Measurements from ENCODE around the gene SEMA7A.

Gene SEMA7A

DNA sequence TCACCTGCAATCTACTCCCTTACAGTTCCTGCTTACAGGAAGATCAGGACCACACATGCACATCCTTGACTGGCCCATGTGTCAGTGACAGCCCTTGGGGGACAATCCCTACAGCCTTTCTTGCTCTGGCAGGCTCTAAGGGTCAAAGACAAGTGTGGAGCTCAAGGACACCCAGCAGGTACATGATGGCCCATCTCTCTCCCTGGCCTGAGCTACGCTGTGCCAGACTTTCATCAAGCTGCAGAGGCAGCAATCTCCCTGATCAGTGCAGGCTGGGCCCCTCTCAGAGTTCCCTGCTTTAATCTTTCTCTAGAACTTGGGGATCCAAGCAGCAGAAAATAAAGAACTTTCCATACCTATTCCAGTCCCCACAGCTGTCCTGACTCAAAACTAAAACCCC lies 2.6 kb downstream of the SEMA7A start:
- no peak for TF ChIP-seq CEBPB (IDR thresholded peaks at IDR 0.05)
- no peak for TF ChIP-seq CREB1 (IDR thresholded peaks at IDR 0.05; ENCODE audit: low read depth)

- TF ChIP-seq USF1 (IDR thresholded peaks at IDR 0.05) (no peak), RAD21 (IDR thresholded peaks at IDR 0.05; ENCODE audit: low read depth) (no peak), MAX (IDR thresholded peaks at IDR 0.05) (no peak), NFIC (IDR thresholded peaks at IDR 0.05) (peak; percentile 11; the same call in 1 of the 2 replicates), YY1 (IDR thresholded peaks at IDR 0.05; ENCODE audit: low read depth) (no peak)
Observed at GRCh38 chr15:74430510-74430951, 3.2 kb downstream of the SEMA7A start.

DNA sequence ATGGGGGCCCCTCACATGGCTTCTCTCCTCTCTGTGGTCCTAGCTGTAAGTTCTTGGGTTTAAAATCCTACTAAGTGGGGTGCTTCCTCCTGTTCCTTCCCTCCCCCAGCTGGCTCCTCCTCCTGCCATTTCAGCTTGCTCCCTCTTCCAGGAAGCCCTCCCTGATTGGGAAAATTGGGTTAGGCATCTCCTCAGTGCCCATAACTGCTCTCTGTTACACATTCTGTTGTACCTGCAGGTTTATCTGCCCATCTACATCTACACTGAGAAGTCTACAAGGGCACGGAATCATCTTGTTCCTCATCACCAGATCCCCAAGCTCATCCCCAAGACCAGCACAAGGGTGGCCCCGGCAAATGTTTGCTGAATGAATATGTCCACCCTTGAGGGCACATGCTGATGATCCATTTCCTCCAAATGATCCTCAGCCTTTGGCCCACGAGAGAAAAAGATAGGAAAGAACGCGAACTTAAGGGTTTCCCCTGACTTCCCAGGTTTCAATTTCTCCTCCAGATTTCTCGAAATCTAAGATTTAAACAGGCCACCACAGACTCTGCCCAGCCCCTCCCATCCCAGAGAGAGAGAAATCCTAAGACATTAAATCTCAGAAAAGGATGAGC lies 3.9 kb downstream of the SEMA7A start:
- no peak for TF ChIP-seq YY1 (IDR thresholded peaks at IDR 0.05; ENCODE audit: low read depth)
- TF ChIP-seq TCF12 (IDR thresholded peaks at IDR 0.05; ENCODE audit: low read depth): no peak
- TF ChIP-seq, protein P1, sequence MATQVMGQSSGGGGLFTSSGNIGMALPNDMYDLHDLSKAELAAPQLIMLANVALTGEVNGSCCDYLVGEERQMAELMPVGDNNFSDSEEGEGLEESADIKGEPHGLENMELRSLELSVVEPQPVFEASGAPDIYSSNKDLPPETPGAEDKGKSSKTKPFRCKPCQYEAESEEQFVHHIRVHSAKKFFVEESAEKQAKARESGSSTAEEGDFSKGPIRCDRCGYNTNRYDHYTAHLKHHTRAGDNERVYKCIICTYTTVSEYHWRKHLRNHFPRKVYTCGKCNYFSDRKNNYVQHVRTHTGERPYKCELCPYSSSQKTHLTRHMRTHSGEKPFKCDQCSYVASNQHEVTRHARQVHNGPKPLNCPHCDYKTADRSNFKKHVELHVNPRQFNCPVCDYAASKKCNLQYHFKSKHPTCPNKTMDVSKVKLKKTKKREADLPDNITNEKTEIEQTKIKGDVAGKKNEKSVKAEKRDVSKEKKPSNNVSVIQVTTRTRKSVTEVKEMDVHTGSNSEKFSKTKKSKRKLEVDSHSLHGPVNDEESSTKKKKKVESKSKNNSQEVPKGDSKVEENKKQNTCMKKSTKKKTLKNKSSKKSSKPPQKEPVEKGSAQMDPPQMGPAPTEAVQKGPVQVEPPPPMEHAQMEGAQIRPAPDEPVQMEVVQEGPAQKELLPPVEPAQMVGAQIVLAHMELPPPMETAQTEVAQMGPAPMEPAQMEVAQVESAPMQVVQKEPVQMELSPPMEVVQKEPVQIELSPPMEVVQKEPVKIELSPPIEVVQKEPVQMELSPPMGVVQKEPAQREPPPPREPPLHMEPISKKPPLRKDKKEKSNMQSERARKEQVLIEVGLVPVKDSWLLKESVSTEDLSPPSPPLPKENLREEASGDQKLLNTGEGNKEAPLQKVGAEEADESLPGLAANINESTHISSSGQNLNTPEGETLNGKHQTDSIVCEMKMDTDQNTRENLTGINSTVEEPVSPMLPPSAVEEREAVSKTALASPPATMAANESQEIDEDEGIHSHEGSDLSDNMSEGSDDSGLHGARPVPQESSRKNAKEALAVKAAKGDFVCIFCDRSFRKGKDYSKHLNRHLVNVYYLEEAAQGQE (IDR thresholded peaks at IDR 0.05; ENCODE audit: low read depth): no peak
- TF ChIP-seq TEAD4 (IDR thresholded peaks at IDR 0.05): no peak
- no peak for TF ChIP-seq TAF1 (IDR thresholded peaks at IDR 0.05; ENCODE audit: low read depth)
- no peak for TF ChIP-seq FOXM1 (IDR thresholded peaks at IDR 0.05; ENCODE audit: borderline replicate concordance, low read depth)
- no peak for TF ChIP-seq MAX (IDR thresholded peaks at IDR 0.05)
- no peak for TF ChIP-seq EGR1 (IDR thresholded peaks at IDR 0.05)
- no peak for TF ChIP-seq CREB1 (IDR thresholded peaks at IDR 0.05; ENCODE audit: low read depth)
- no peak for TF ChIP-seq CEBPB (IDR thresholded peaks at IDR 0.05)
- TF ChIP-seq EP300 (IDR thresholded peaks at IDR 0.05; ENCODE audit: borderline replicate concordance): no peak
- no peak for TF ChIP-seq RAD21 (IDR thresholded peaks at IDR 0.05; ENCODE audit: low read depth)
- TF ChIP-seq USF1 (IDR thresholded peaks at IDR 0.05): no peak
- no peak for TF ChIP-seq ZBTB7A (IDR thresholded peaks at IDR 0.05; ENCODE audit: low read depth)
- TF ChIP-seq NFIC (IDR thresholded peaks at IDR 0.05): no peak

- TF ChIP-seq EGR1 (IDR thresholded peaks at IDR 0.05) (no peak), MAX (IDR thresholded peaks at IDR 0.05) (no peak), NFIC (IDR thresholded peaks at IDR 0.05) (no peak), CEBPB (IDR thresholded peaks at IDR 0.05) (no peak), FOXM1 (IDR thresholded peaks at IDR 0.05; ENCODE audit: borderline replicate concordance, low read depth) (no peak), TAF1 (IDR thresholded peaks at IDR 0.05; ENCODE audit: low read depth) (no peak), YY1 (IDR thresholded peaks at IDR 0.05; ENCODE audit: low read depth) (no peak), USF1 (IDR thresholded peaks at IDR 0.05) (no peak), TEAD4 (IDR thresholded peaks at IDR 0.05) (no peak), EP300 (IDR thresholded peaks at IDR 0.05; ENCODE audit: borderline replicate concordance) (no peak), RAD21 (IDR thresholded peaks at IDR 0.05; ENCODE audit: low read depth) (no peak), TCF12 (IDR thresholded peaks at IDR 0.05; ENCODE audit: low read depth) (no peak)
- TF ChIP-seq, protein P1 (IDR thresholded peaks at IDR 0.05; ENCODE audit: low read depth): no peak
Observed at GRCh38 chr15:74428970-74429780, 4.6 kb downstream of the SEMA7A start.

- TF ChIP-seq ZBTB7A (IDR thresholded peaks at IDR 0.05; ENCODE audit: low read depth) (no peak), CEBPB (IDR thresholded peaks at IDR 0.05) (no peak), TEAD4 (IDR thresholded peaks at IDR 0.05) (no peak), MAX (IDR thresholded peaks at IDR 0.05) (no peak), TCF12 (IDR thresholded peaks at IDR 0.05; ENCODE audit: low read depth) (no peak), EP300 (IDR thresholded peaks at IDR 0.05; ENCODE audit: borderline replicate concordance) (no peak), NFIC (IDR thresholded peaks at IDR 0.05) (no peak), TAF1 (IDR thresholded peaks at IDR 0.05; ENCODE audit: low read depth) (no peak), YY1 (IDR thresholded peaks at IDR 0.05; ENCODE audit: low read depth) (no peak), USF1 (IDR thresholded peaks at IDR 0.05) (no peak), FOXM1 (IDR thresholded peaks at IDR 0.05; ENCODE audit: borderline replicate concordance, low read depth) (no peak), CREB1 (IDR thresholded peaks at IDR 0.05; ENCODE audit: low read depth) (no peak), EGR1 (IDR thresholded peaks at IDR 0.05) (no peak), RAD21 (IDR thresholded peaks at IDR 0.05; ENCODE audit: low read depth) (no peak)
- TF ChIP-seq, protein P1 (IDR thresholded peaks at IDR 0.05; ENCODE audit: low read depth): no peak
Observed at GRCh38 chr15:74428442-74428787, 5.3 kb downstream of the SEMA7A start.

Measured in Ishikawa (cell line).